VCaP (cell line): ENCODE data around the gene CCBE1.

Experiments
- H3K27ac ChIP-seq: fragments of 450-650 bp; 2 replicates; pipeline ENCODE4 v1.5.1; 2017
- CTCF ChIP-seq: fragments of 450-650 bp; conservative IDR thresholded peaks from 2 replicates; pipeline ENCODE4 v1.5.1; 2017; ENCODE audit warnings: mild to moderate bottlenecking, moderate library complexity

The CCBE1 gene

GRCh38 chr18:59477849-59478248 is 219.4 kb downstream of the CCBE1 start:
- TF ChIP-seq CTCF, result no peak
- no peak overlapping the region for H3K27ac ChIP-seq

- TF ChIP-seq CTCF, result no peak
- H3K27ac ChIP-seq, result peak overlapping the region; percentile 3; the same call in 1 of the 2 replicates
These were observed 226.6 kb downstream of the CCBE1 start for GRCh38 chr18:59470561-59471121.

GRCh38 chr18:59469463-59470180 is 227.6 kb downstream of the CCBE1 start:
- H3K27ac ChIP-seq, result no peak overlapping the region
- TF ChIP-seq CTCF, result no peak

- H3K27ac ChIP-seq, result no peak overlapping the region
- no peak for TF ChIP-seq CTCF
These were observed 228.4 kb downstream of the CCBE1 start for GRCh38 chr18:59468821-59469220.

- no peak overlapping the region for H3K27ac ChIP-seq
- TF ChIP-seq CTCF, result no peak
These were observed 229.7 kb downstream of the CCBE1 start for GRCh38 chr18:59467497-59467896.

- no peak for TF ChIP-seq CTCF
- no peak overlapping the region for H3K27ac ChIP-seq
These were observed 230.2 kb downstream of the CCBE1 start for GRCh38 chr18:59466980-59467379.

- no peak for TF ChIP-seq CTCF
- no peak overlapping the region for H3K27ac ChIP-seq
These were observed 232.7 kb downstream of the CCBE1 start for GRCh38 chr18:59464486-59464885.
